Stimulated activated CD8-positive, alpha-beta memory T cell treated with anti-CD3 and anti-CD28 coated beads, Interleukin-12 subunit alpha, Interleukin-12 subunit beta, amount 100 ng/mL, for 4 hours (primary cell): ENCODE data around the gene ATP2C1.
"Not testable (repeated sequence)": the region's sequence is repeated elsewhere in the genome, so short reads cannot be mapped to it uniquely, and the experiment has no call there.

ENCODE experiments used
- DNase-seq: peaks from one replicate; pipeline ENCODE4 v3.0.0-alpha.2; 2020; ENCODE audit warnings: low read depth

Gene ATP2C1

GRCh38 chr3:130893376-130894129, at the start of gene ATP2C1:
Gene ATP2C1 (plus strand): TSS chr3:130894084. CDS start chr3:130894770, 686 bp downstream.
- peak; percentile 82 for DNase-seq

GRCh38 chr3:130844462-130844861, 49.4 kb upstream of the ATP2C1 start:
- no peak for DNase-seq

GRCh38 chr3:130846181-130846580, 47.7 kb upstream of the ATP2C1 start:
- DNase-seq = no peak

- DNase-seq = no peak
Measured at GRCh38 chr3:130849091-130849552, 44.8 kb upstream of the ATP2C1 start.

GRCh38 chr3:130850044-130850797, 43.7 kb upstream of the ATP2C1 start:
- DNase-seq = no peak

GRCh38 chr3:130850843-130851242, 43.0 kb upstream of the ATP2C1 start:
- DNase-seq = no peak

- no peak for DNase-seq
Measured at GRCh38 chr3:130851277-130851676, 42.6 kb upstream of the ATP2C1 start.

GRCh38 chr3:130853581-130853980, 40.3 kb upstream of the ATP2C1 start:
- DNase-seq = no peak

- no peak for DNase-seq
Measured at GRCh38 chr3:130854208-130854864, 39.5 kb upstream of the ATP2C1 start.

- DNase-seq = no peak
Measured at GRCh38 chr3:130857336-130858026, 36.4 kb upstream of the ATP2C1 start.

- not testable (repeated sequence) for DNase-seq
Measured at GRCh38 chr3:130862130-130862529, 31.8 kb upstream of the ATP2C1 start.

GRCh38 chr3:130865489-130865888, 28.4 kb upstream of the ATP2C1 start:
- no peak for DNase-seq

- no peak for DNase-seq
Measured at GRCh38 chr3:130866327-130866726, 27.6 kb upstream of the ATP2C1 start.

GRCh38 chr3:130870423-130870822, 23.5 kb upstream of the ATP2C1 start:
- no peak for DNase-seq

- DNase-seq = no peak
Measured at GRCh38 chr3:130876594-130876993, 17.3 kb upstream of the ATP2C1 start.

- no peak for DNase-seq
Measured at GRCh38 chr3:130878464-130878863, 15.4 kb upstream of the ATP2C1 start.

GRCh38 chr3:130889416-130889946, 4.4 kb upstream of the ATP2C1 start:
- no peak for DNase-seq

GRCh38 chr3:130892759-130893375, 1.0 kb upstream of the ATP2C1 start:
- peak; percentile 13 for DNase-seq

GRCh38 chr3:130894130-130894985, 474 bp downstream of the ATP2C1 start:
- peak; percentile 24 for DNase-seq

- no peak for DNase-seq
Measured at GRCh38 chr3:130894986-130895280, 1.0 kb downstream of the ATP2C1 start.
